Sigmoid colon (tissue), 4 donors: Measurements from ENCODE around the gene ENTPD5.

Experiments
- EP300 ChIP-seq, 4 donors: sonication (generic); formaldehyde crosslinking; IDR thresholded peaks; one replicate each; pipeline ENCODE4 v1.6.1; 2017; ENCODE audit warnings: antibody characterized with exemption in 4 of 4
- POLR2A ChIP-seq, 2 donors: fragments of 450-650 bp; IDR thresholded peaks; one replicate each; pipeline ENCODE4 v1.6.1; 2016; ENCODE audit warnings: antibody characterized with exemption in 2 of 2, mild to moderate bottlenecking in 2 of 2, moderate library complexity in 2 of 2
- POLR2AphosphoS5 ChIP-seq, 4 donors: sonication (generic); formaldehyde crosslinking; IDR thresholded peaks; one replicate each; pipeline ENCODE4 v1.6.1; 2017; ENCODE audit warnings: antibody characterized with exemption in 4 of 4
- TF ChIP-seq, protein P1 (sequence below), 4 experiments: fragments of 450-650 bp in 3 of 4; fragments of 200-600 bp in 1 of 4; IDR thresholded peaks; one replicate each; pipeline ENCODE4 v1.5.1; 2016 to 2019; ENCODE audit warnings: antibody characterized with exemption in 4 of 4, mild to moderate bottlenecking in 3 of 4, moderate library complexity in 2 of 4

DNA sequence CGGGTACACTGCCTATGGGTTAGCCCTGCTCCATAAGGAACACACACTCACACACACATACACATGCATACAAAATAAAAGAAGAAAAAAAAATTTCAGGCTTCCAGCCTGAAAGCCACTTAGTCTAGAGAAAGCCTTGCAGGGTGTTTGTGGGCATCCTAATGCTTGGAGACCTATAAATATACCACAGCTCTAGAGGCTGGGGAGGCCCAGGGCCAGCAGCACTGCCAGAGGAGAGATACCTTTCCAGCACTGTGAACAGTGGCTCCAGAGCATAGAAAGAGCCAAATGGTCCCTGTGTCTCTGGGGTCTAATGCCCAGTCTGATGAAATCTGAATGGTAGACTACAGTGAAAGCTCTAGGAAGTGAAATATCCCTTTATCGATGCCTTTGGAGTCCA, 82.1 kb downstream of the ENTPD5 start:
- TF ChIP-seq, protein P1, sequence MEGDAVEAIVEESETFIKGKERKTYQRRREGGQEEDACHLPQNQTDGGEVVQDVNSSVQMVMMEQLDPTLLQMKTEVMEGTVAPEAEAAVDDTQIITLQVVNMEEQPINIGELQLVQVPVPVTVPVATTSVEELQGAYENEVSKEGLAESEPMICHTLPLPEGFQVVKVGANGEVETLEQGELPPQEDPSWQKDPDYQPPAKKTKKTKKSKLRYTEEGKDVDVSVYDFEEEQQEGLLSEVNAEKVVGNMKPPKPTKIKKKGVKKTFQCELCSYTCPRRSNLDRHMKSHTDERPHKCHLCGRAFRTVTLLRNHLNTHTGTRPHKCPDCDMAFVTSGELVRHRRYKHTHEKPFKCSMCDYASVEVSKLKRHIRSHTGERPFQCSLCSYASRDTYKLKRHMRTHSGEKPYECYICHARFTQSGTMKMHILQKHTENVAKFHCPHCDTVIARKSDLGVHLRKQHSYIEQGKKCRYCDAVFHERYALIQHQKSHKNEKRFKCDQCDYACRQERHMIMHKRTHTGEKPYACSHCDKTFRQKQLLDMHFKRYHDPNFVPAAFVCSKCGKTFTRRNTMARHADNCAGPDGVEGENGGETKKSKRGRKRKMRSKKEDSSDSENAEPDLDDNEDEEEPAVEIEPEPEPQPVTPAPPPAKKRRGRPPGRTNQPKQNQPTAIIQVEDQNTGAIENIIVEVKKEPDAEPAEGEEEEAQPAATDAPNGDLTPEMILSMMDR (IDR thresholded peaks at IDR 0.05): no peak
- TF ChIP-seq POLR2A (IDR thresholded peaks at IDR 0.05) (no peak), EP300 (IDR thresholded peaks at IDR 0.05) (no peak), POLR2AphosphoS5 (IDR thresholded peaks at IDR 0.05) (no peak)
